H1 (cell line): ENCODE measurements around the gene SPAG16. TPM values are rescaled to one million over a fixed set of nuclear protein-coding genes. Genes with fewer than 3 reads are reported as not detected.
"Not testable (repeated sequence)": the region's sequence is repeated elsewhere in the genome, so short reads cannot be mapped to it uniquely, and the experiment has no call there.

Experiments
- CTCF ChIA-PET: fragments of 300-600 bp; sonication (Branson Sonifier 250); formaldehyde crosslinking; loops from one replicate; lab custom pipeline; 2021; ENCODE audit not compliant: partially characterized antibody; lab: Charles Lee
- POLR2A ChIA-PET: fragments of 300-600 bp; sonication (Branson Sonifier 250); formaldehyde crosslinking; loops from one replicate; lab custom pipeline; 2021; ENCODE audit warnings: inconsistent platforms; ENCODE audit not compliant: partially characterized antibody; lab: Charles Lee
- DNase-seq, 2 experiments: peaks; one replicate each; pipeline versions ENCODE4 v3.0.0 to v3.0.0-alpha.2; 2010 to 2022; ENCODE audit warnings: low spot score in 2 of 2, low read depth in 1 of 2, mixed read lengths in 1 of 2
- FAIRE-seq: peaks from 2 replicates; lab custom pipeline; 2011; peaks lifted over from hg19 to GRCh38; lab: Jason Lieb, UNC
- H2AFZ ChIP-seq: 2 replicates; pipeline ENCODE4 v1.8.1; 2012; ENCODE audit warnings: low read length, inconsistent platforms
- H2AK5ac ChIP-seq: 2 replicates; pipeline ENCODE4 v1.6.1; 2013; ENCODE audit warnings: low read depth, low read length
- H2BK120ac ChIP-seq: replicated peaks from 2 replicates; pipeline ENCODE3; 2013; ENCODE audit warnings: low read depth, low read length, inconsistent platforms
- H2BK12ac ChIP-seq: 2 replicates; pipeline ENCODE4 v1.6.1; 2013; ENCODE audit warnings: low read depth, low read length
- H2BK15ac ChIP-seq: 2 replicates; pipeline ENCODE4 v1.6.1; 2013; ENCODE audit warnings: low read length
- H2BK20ac ChIP-seq: 2 replicates; pipeline ENCODE4 v1.6.1; 2013; ENCODE audit warnings: low read length
- H2BK5ac ChIP-seq: 2 replicates; pipeline ENCODE4 v1.6.1; 2013; ENCODE audit warnings: low read depth, low read length
- H3K14ac ChIP-seq: 2 replicates; pipeline ENCODE4 v1.6.1; 2013; ENCODE audit warnings: inconsistent platforms; ENCODE audit not compliant: insufficient read length
- H3K18ac ChIP-seq: 2 replicates; pipeline ENCODE4 v1.6.1; 2013; ENCODE audit warnings: low read length; ENCODE audit errors: extremely low read depth
- H3K23ac ChIP-seq: 2 replicates; pipeline ENCODE4 v1.6.1; 2013; ENCODE audit warnings: inconsistent platforms; ENCODE audit not compliant: insufficient read length
- H3K23me2 ChIP-seq: 2 replicates; pipeline ENCODE4 v1.6.1; 2013; ENCODE audit warnings: low read depth, low read length
- H3K27ac ChIP-seq: 2 replicates; pipeline ENCODE4 v1.6.1; 2011; ENCODE audit warnings: low read depth, low read length, inconsistent platforms
- H3K27me3 ChIP-seq, 4 experiments: replicated peaks in 1 of 4; 1 replicate in 1 of 4; 2 replicates in 3 of 4; pipeline versions ENCODE4 v1.6.1 to v1.8.1; 2011 to 2013; ENCODE audit warnings: low read length in 3 of 4, mild to moderate bottlenecking in 3 of 4, inconsistent platforms in 2 of 4, mixed read lengths in 2 of 4, moderate library complexity in 1 of 4; ENCODE audit not compliant: control insufficient read depth in 3 of 4, insufficient read depth in 3 of 4; ENCODE audit errors: extremely low read depth in 1 of 4
- H3K36me3 ChIP-seq, 4 experiments: 2 replicates each; pipeline versions ENCODE4 v1.6.1 to v1.8.1; 2011 to 2013; ENCODE audit warnings: mild to moderate bottlenecking in 4 of 4, low read length in 3 of 4, moderate library complexity in 2 of 4, control low read depth in 1 of 4, inconsistent platforms in 1 of 4; ENCODE audit not compliant: insufficient read depth in 4 of 4, control insufficient read depth in 2 of 4
- H3K4ac ChIP-seq: replicated peaks from 2 replicates; pipeline ENCODE3; 2013; ENCODE audit warnings: low read length, low read depth, mixed read lengths, inconsistent platforms; ENCODE audit not compliant: insufficient read length
- H3K4me1 ChIP-seq, 4 experiments: replicated peaks in 1 of 4; 1 replicate in 1 of 4; 2 replicates in 3 of 4; pipeline versions ENCODE4 v1.6.1 to v1.8.1; 2011 to 2013; ENCODE audit warnings: low read length in 3 of 4, inconsistent platforms in 2 of 4, mixed read lengths in 1 of 4; ENCODE audit not compliant: insufficient read depth in 4 of 4, control insufficient read depth in 3 of 4
- H3K4me2 ChIP-seq, 2 experiments: 2 replicates each; pipeline versions ENCODE4 v1.6.1 to v1.8.1; 2011 to 2013; ENCODE audit warnings: low read depth in 2 of 2, low read length in 2 of 2, control low read depth in 1 of 2, inconsistent platforms in 1 of 2, mild to moderate bottlenecking in 1 of 2; ENCODE audit not compliant: insufficient read depth in 1 of 2
- H3K4me3 ChIP-seq, 4 experiments: fragments of 200-600, 300-600 bp in 1 of 4; sonication (generic), shearing (Covaris generic), sonication (Bioruptor Twin) in 1 of 4; 2 replicates each; pipeline versions ENCODE4 v1.5.1 to v1.8.1; 2011 to 2016; ENCODE audit warnings: low read length in 4 of 4, low read depth in 3 of 4, control low read depth in 2 of 4, inconsistent platforms in 2 of 4, mild to moderate bottlenecking in 2 of 4, mixed read lengths in 1 of 4, moderate library complexity in 1 of 4; ENCODE audit not compliant: insufficient read depth in 2 of 4; ENCODE audit errors: extremely low read depth in 1 of 4
- H3K56ac ChIP-seq: replicated peaks from 2 replicates; pipeline ENCODE3; 2013; ENCODE audit warnings: low read depth, mild to moderate bottlenecking, mixed read lengths, low read length, inconsistent platforms; ENCODE audit not compliant: insufficient read length
- H3K79me1 ChIP-seq: 2 replicates; pipeline ENCODE4 v1.6.1; 2013; ENCODE audit warnings: low read depth, low read length, control low read depth
- H3K79me2 ChIP-seq, 2 experiments: 2 replicates each; pipeline versions ENCODE4 v1.6.1 to v1.8.1; 2012 to 2013; ENCODE audit warnings: low read length in 2 of 2, mild to moderate bottlenecking in 2 of 2, inconsistent platforms in 1 of 2; ENCODE audit not compliant: insufficient read depth in 2 of 2, control insufficient read depth in 1 of 2
- H3K9ac ChIP-seq, 4 experiments: replicated peaks in 1 of 4; 1 replicate in 1 of 4; 2 replicates in 3 of 4; pipeline versions ENCODE4 v1.6.1 to v1.8.1; 2011 to 2013; ENCODE audit warnings: low read depth in 3 of 4, low read length in 3 of 4, control low read depth in 2 of 4, mild to moderate bottlenecking in 2 of 4, moderate library complexity in 2 of 4, inconsistent platforms in 1 of 4; ENCODE audit errors: extremely low read depth in 1 of 4
- H3K9me3 ChIP-seq, 2 experiments: 2 replicates each; pipeline versions ENCODE4 v1.6.1 to v1.8.1; 2012 to 2013; ENCODE audit warnings: mild to moderate bottlenecking in 2 of 2, moderate library complexity in 2 of 2, control low read depth in 1 of 2, inconsistent platforms in 1 of 2, low read depth in 1 of 2, low read length in 1 of 2, mixed read lengths in 1 of 2; ENCODE audit not compliant: insufficient read depth in 2 of 2
- H4K20me1 ChIP-seq, 2 experiments: replicated peaks in 1 of 2; 2 replicates each; pipeline versions ENCODE3 to v1.8.1; 2011 to 2013; ENCODE audit warnings: inconsistent platforms in 2 of 2, low read length in 2 of 2, mild to moderate bottlenecking in 1 of 2; ENCODE audit not compliant: insufficient read depth in 2 of 2, control insufficient read depth in 1 of 2
- H4K5ac ChIP-seq: 2 replicates; pipeline ENCODE4 v1.6.1; 2013; ENCODE audit warnings: low read length, low read depth, mixed read lengths, inconsistent platforms; ENCODE audit not compliant: insufficient read length
- H4K8ac ChIP-seq: 2 replicates; pipeline ENCODE4 v1.8.0; 2013; ENCODE audit warnings: mild to moderate bottlenecking, moderate library complexity, low read length, inconsistent platforms; ENCODE audit not compliant: insufficient read depth; ENCODE audit errors: extremely low read depth
- H4K91ac ChIP-seq: replicated peaks from 2 replicates; pipeline ENCODE3; 2013; ENCODE audit warnings: low read length, mixed read lengths, inconsistent platforms; ENCODE audit not compliant: insufficient read length
- CBX5 ChIP-seq: fragments of 300-800, 300-1000 bp; sonication (generic); IDR thresholded peaks from 2 replicates; pipeline ENCODE4 v1.7.1; 2016; ENCODE audit warnings: antibody characterized with exemption, low read length, low read depth
- JUN ChIP-seq: IDR thresholded peaks from 2 replicates; pipeline ENCODE4 v1.6.1; 2011; ENCODE audit warnings: low read depth, mild to moderate bottlenecking, improper control_type of control experiment, low read length
- NANOG ChIP-seq: IDR thresholded peaks from 2 replicates; pipeline ENCODE4 v1.6.1; 2011; ENCODE audit warnings: low read length, low read depth, mild to moderate bottlenecking, inconsistent platforms; ENCODE audit not compliant: insufficient read depth, poor library complexity, severe bottlenecking
- WGBS, 2 experiments: shearing (Covaris generic) in 1 of 2; methylation state at CpG; one replicate each; pipeline versions ENCODE4 v1.1.6 to v1.1.7; 2013 to 2015; ENCODE audit warnings: low lambda C conversion rate in 2 of 2, mixed read lengths in 2 of 2, inconsistent platforms in 1 of 2, low coverage in 1 of 2, missing lambda C conversion rate in 1 of 2; ENCODE audit not compliant: insufficient replicate concordance in 2 of 2, insufficient coverage in 1 of 2, insufficient read length in 1 of 2; ENCODE audit errors: extremely low coverage in 1 of 2, missing lambda C conversion rate in 1 of 2; 5-methylcytosine and 5-hydroxymethylcytosine counted together
- polyA plus RNA-seq, 7 experiments: library from polyadenylated mRNA; depleted of rRNA in 3 of 7; stranded (reverse) in 5 of 7; unstranded in 2 of 7; fragments of >200 nt in 5 of 7; fragments of 200-250 nt in 2 of 7; gene quantifications; 1 replicate in 5 of 7; 2 replicates in 1 of 7; 4 replicates in 1 of 7; pipeline versions ENCODE4 v1.2.1 to v1.2.3, GENCODE V29; 2011 to 2013; ENCODE audit warnings: missing spikeins in 2 of 7, mixed read lengths in 2 of 7
- total RNA-seq: library from RNA; stranded (reverse); fragmentation: NEBNext Ultra II Directional; extraction: Animal tissue kit (Norgen Biotek cat#: 25700); gene quantifications from 2 replicates; pipeline ENCODE4 v1.2.1, GENCODE V29; 2021

The SPAG16 gene
- total and polyA plus RNA-seq, 2 of the 8 experiments (the other 6 are each of a cell fraction or from before 2014, with no cell fraction given) = 6.0 to 14.9 TPM

- no peak for TF ChIP-seq JUN
- no peak for TF ChIP-seq CBX5
- no peak for TF ChIP-seq NANOG
These were observed 425.9 kb downstream of the SPAG16 start (continued) for GRCh38 chr2:213710164-213710563.

- H3K27me3 ChIP-seq, H3K36me3 ChIP-seq, H3K4me3 ChIP-seq, H3K27ac ChIP-seq, DNase-seq, H4K8ac ChIP-seq, H4K5ac ChIP-seq, H3K9ac ChIP-seq, H3K9me3 ChIP-seq, H3K4me1 ChIP-seq, H2BK15ac ChIP-seq, H3K14ac ChIP-seq, H3K4me2 ChIP-seq, H3K23ac ChIP-seq, H3K4ac ChIP-seq, H4K91ac ChIP-seq, FAIRE-seq, H2AK5ac ChIP-seq, H3K18ac ChIP-seq, H3K79me2 ChIP-seq, H3K23me2 ChIP-seq, H2AFZ ChIP-seq, H2BK12ac ChIP-seq, H3K56ac ChIP-seq, H2BK5ac ChIP-seq, H4K20me1 ChIP-seq, H2BK120ac ChIP-seq, H2BK20ac ChIP-seq, H3K79me1 ChIP-seq, POLR2A ChIA-PET: not testable (repeated sequence)
- WGBS, 2 experiments = 99% methylated on average over 15 of the region's 16 CpGs; no CpG with 5 or more reads in 1 of the 2 experiments
- CTCF ChIA-PET = interaction anchor here (0.6 kb wide), 1 partner anchor 1552 kb away, joined by 4 read pairs; no protein-coding TSS in a partner anchor
These were observed 434.1 kb downstream of the SPAG16 start for GRCh38 chr2:213718411-213718810.
